HG03439 (cell line): Measurements from ENCODE around the gene FNBP1.
"Not testable (repeated sequence)": the region's sequence is repeated elsewhere in the genome, so short reads cannot be mapped to it uniquely, and the experiment has no call there.

ENCODE experiments used
- ATAC-seq: cut with Tn5 transposase; IDR thresholded peaks from one replicate; pipeline ENCODE4 v1.9.1; 2021; ENCODE audit warnings: mild to moderate bottlenecking, moderate library complexity; ENCODE audit not compliant: unreplicated experiment

The FNBP1 gene

GRCh38 chr9:129962451-129962864 is 80.5 kb downstream of the FNBP1 start:
- ATAC-seq: no peak

- no peak for ATAC-seq
Observed at GRCh38 chr9:129958796-129959195, 84.2 kb downstream of the FNBP1 start.

GRCh38 chr9:129954868-129955550 is 88.0 kb downstream of the FNBP1 start:
- no peak for ATAC-seq

GRCh38 chr9:129953736-129954135 is 89.3 kb downstream of the FNBP1 start:
- ATAC-seq: no peak

GRCh38 chr9:129952337-129952736 is 90.7 kb downstream of the FNBP1 start:
- ATAC-seq: no peak

GRCh38 chr9:129949821-129950220 is 93.2 kb downstream of the FNBP1 start:
- ATAC-seq: no peak

- not testable (repeated sequence) for ATAC-seq
Observed at GRCh38 chr9:129948626-129949025, 94.4 kb downstream of the FNBP1 start.

GRCh38 chr9:129946246-129946995 is 96.6 kb downstream of the FNBP1 start:
- no peak for ATAC-seq

- ATAC-seq: no peak
Observed at GRCh38 chr9:129945314-129945713, 97.7 kb downstream of the FNBP1 start.

GRCh38 chr9:129944506-129945116 is 98.4 kb downstream of the FNBP1 start:
- no peak for ATAC-seq

- no peak for ATAC-seq
Observed at GRCh38 chr9:129939431-129939830, 103.6 kb downstream of the FNBP1 start.

GRCh38 chr9:129938291-129938979 is 104.6 kb downstream of the FNBP1 start:
- no peak for ATAC-seq

- ATAC-seq: not testable (repeated sequence)
Observed at GRCh38 chr9:129937879-129938278, 105.1 kb downstream of the FNBP1 start.

GRCh38 chr9:129936222-129936621 is 106.8 kb downstream of the FNBP1 start:
- ATAC-seq: no peak

GRCh38 chr9:129934780-129935179 is 108.2 kb downstream of the FNBP1 start:
- ATAC-seq: no peak

- no peak for ATAC-seq
Observed at GRCh38 chr9:129934041-129934591, 108.9 kb downstream of the FNBP1 start.

GRCh38 chr9:129933185-129934040 is 109.6 kb downstream of the FNBP1 start:
- ATAC-seq: no peak

GRCh38 chr9:129932303-129933151 is 110.5 kb downstream of the FNBP1 start:
- no peak for ATAC-seq

GRCh38 chr9:129930743-129931142 is 112.2 kb downstream of the FNBP1 start:
- no peak for ATAC-seq
